RWPE1 (cell line): ENCODE data around the gene HOXC10.
A peak's percentile ranks its signal among the peaks of the same experiment; 100 is the strongest.

Source experiments
- CTCF ChIA-PET: fragments of 350-600 bp; sonication (Branson Sonifier 250); formaldehyde crosslinking; extraction: SDS; loops from one replicate; lab custom pipeline; 2021; lab: Yijun Ruan, JAX
- POLR2A ChIA-PET: fragments of 400-600 bp; formaldehyde crosslinking; extraction: SDS; loops from one replicate; lab custom pipeline; 2020; ENCODE audit warnings: antibody characterized with exemption; ENCODE audit not compliant: low non-redundant PET; lab: Yijun Ruan, JAX
- DNase-seq: peaks from one replicate; pipeline ENCODE4 v3.0.0; 2012; ENCODE audit warnings: low spot score
- H3K27ac ChIP-seq: fragments of 450-650 bp; 2 replicates; pipeline ENCODE4 v1.5.1; 2017
- TF ChIP-seq, protein P1 (sequence below): fragments of 450-650 bp; conservative IDR thresholded peaks from 2 replicates; pipeline ENCODE4 v1.5.1; 2017; ENCODE audit warnings: low read depth, mild to moderate bottlenecking

HOXC10 gene

GRCh38 chr12:54018468-54018984 is 33.6 kb downstream of the HOXC10 start:
- ChIA-PET POLR2A (no interaction called here), CTCF (interaction anchor here (0.5 kb wide), 1 partner anchor 65 kb away, joined by 3 read pairs; no protein-coding TSS in a partner anchor)
- TF ChIP-seq, protein P1, sequence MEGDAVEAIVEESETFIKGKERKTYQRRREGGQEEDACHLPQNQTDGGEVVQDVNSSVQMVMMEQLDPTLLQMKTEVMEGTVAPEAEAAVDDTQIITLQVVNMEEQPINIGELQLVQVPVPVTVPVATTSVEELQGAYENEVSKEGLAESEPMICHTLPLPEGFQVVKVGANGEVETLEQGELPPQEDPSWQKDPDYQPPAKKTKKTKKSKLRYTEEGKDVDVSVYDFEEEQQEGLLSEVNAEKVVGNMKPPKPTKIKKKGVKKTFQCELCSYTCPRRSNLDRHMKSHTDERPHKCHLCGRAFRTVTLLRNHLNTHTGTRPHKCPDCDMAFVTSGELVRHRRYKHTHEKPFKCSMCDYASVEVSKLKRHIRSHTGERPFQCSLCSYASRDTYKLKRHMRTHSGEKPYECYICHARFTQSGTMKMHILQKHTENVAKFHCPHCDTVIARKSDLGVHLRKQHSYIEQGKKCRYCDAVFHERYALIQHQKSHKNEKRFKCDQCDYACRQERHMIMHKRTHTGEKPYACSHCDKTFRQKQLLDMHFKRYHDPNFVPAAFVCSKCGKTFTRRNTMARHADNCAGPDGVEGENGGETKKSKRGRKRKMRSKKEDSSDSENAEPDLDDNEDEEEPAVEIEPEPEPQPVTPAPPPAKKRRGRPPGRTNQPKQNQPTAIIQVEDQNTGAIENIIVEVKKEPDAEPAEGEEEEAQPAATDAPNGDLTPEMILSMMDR, result no peak
- H3K27ac ChIP-seq, result peak overlapping the region; percentile 64
- DNase-seq, result no peak

- no peak overlapping the region for H3K27ac ChIP-seq
- DNase-seq, result no peak
- POLR2A ChIA-PET, result no interaction called here
- CTCF ChIA-PET, result no interaction called here
- TF ChIP-seq, protein P1, result no peak
These were observed 34.3 kb downstream of the HOXC10 start for GRCh38 chr12:54019091-54019811.

DNA sequence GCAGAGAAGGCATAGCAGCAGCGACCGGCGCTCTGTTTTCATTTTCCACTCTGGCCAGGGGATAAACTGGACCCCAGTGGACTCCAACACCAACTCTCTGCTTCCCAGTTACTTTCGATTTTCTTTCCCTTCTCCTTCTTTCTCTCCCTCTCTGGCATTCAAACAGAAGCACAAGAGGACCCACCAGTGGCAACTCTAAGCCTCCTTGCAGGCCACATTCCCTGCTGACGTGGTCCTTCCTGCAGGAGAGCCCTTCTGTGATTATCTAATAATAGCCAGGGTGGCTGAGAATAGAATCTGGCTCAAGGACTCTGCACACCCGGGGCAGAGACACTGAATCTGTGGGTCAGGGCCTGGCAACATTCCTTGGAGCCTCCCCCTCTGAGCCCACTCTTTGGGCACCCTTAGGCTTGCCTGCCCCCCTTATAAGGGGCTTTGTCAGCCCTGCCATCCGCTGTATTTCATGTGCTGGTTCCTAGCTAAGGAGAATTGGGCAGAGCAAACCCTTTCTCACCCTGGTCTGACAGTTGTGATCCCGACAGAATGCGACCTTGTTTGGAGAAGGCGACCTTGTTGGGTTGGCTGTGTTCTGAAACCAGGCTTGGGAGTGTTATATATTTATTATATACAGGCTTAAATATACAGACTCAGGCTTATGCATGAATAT is 35.1 kb downstream of the HOXC10 start:
- H3K27ac ChIP-seq, result peak overlapping the region; percentile 16
- no peak for DNase-seq
- ChIA-PET CTCF (no interaction called here), POLR2A (no interaction called here)
- TF ChIP-seq, protein P1, result no peak

GRCh38 chr12:54020591-54021405 is 35.9 kb downstream of the HOXC10 start:
- ChIA-PET POLR2A (no interaction called here), CTCF (interaction anchor here (0.5 to 1.3 kb wide), 7 partner anchors 14 to 277 kb away, joined by 3 to 4 read pairs (median 3); no protein-coding TSS in a partner anchor)
- no peak overlapping the region for H3K27ac ChIP-seq
- no peak for DNase-seq
- TF ChIP-seq, protein P1, result no peak

DNA sequence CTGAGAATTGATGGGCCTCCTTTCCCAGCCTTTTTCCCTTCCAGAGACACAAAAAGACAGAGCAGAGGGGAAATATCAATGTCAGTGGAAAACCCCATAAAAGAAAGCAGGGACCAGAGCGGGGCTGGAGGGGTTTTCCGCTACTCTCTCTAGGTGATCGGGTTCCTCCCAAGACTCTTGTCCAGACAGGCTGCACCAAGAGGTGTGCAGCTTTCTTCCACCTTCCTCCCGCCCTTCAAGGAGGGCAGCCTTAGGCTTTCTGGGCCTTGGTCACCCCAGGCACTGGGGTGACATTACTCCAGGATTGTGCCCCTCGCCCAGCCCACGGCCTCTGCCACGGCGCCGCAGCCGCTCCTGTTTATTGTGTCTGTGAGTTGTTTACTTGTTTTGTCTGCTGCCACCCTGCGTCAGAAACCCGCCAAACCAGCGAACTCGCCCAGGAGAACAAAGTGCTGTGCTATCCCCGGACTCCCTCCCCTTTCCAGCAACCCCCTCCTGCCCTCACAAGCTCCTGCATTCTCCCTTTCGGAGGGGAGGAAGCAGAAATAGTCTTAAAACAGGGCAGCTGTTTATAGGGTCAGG is 36.6 kb downstream of the HOXC10 start:
- no peak for DNase-seq
- POLR2A ChIA-PET, result no interaction called here
- CTCF ChIA-PET, result interaction anchor here (0.6 to 2.1 kb wide), 11 partner anchors 11 to 278 kb away, joined by 3 to 10 read pairs (median 3); partner anchors contain the start of genes HOXC11 and HOXC9
- TF ChIP-seq, protein P1, result peak; percentile 32
- H3K27ac ChIP-seq, result no peak overlapping the region
